Posterior cingulate gyrus (tissue), 11 donors: ENCODE data around the gene TAF1A.
A peak's percentile ranks its signal among the peaks of the same experiment; 100 is the strongest.
"Not testable (repeated sequence)": the region's sequence is repeated elsewhere in the genome, so short reads cannot be mapped to it uniquely, and the experiment has no call there.

Source experiments
- DNase-seq, 10 donors: peaks; one replicate each; pipeline versions ENCODE4 v3.0.0 to v3.0.0-alpha.2; 2020 to 2021; ENCODE audit warnings: mixed read lengths in 3 of 10
- intact Hi-C: fragments of 100-400 bp; cut with DNase I; formaldehyde crosslinking; loops from one replicate; pipeline ENCODE4 v1.15.1; 2023

TAF1A gene

DNA sequence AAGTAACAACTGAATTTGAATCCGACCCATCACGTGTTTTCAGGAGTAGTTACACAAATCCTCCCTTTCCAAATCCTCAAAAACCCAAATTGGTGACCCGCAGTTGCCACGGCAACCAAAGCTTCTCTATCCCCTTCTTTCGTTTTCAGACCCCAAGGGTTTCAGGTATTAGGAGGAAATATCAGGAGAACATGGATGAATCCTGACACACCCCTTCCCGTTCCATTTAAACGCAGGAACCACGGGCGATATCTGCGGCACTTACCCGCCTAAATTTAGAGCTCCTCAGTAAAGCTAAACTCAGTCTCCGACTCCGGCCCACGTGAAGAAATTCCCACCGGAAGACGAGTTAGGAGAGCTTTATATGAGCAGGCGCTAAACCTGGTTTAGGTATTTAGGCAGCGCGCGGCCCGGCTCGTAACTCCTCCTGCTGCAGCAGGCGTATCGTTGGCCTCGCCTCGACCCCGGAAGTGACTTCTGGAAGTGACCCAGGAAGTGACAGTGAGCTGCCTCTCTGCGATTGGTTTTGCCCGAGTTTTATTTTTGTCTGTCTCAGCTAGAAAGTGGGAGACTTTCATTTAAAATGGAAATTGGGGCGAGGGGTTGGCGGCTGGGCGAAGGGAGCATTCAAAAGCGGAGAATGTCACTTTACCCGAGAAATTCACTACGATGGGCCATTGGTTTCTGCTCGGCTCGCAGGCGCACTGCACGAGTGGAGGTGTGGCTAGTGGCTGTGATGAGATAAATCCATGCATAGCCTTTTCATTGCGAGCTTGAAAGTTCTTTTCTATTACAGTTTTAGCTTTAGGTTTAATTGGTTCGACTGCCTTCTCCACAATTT, at the start of gene TAF1A:
Gene TAF1A, minus strand, starts transcription at position 472 of the 841 bp plus-strand sequence.
- DNase-seq, result peak; percentile 77 to 97 (median 85)
- intact Hi-C loops, result loop anchor here (2.0 kb wide), 1 partner anchor 53 kb away; no protein-coding TSS in a partner anchor

DNA sequence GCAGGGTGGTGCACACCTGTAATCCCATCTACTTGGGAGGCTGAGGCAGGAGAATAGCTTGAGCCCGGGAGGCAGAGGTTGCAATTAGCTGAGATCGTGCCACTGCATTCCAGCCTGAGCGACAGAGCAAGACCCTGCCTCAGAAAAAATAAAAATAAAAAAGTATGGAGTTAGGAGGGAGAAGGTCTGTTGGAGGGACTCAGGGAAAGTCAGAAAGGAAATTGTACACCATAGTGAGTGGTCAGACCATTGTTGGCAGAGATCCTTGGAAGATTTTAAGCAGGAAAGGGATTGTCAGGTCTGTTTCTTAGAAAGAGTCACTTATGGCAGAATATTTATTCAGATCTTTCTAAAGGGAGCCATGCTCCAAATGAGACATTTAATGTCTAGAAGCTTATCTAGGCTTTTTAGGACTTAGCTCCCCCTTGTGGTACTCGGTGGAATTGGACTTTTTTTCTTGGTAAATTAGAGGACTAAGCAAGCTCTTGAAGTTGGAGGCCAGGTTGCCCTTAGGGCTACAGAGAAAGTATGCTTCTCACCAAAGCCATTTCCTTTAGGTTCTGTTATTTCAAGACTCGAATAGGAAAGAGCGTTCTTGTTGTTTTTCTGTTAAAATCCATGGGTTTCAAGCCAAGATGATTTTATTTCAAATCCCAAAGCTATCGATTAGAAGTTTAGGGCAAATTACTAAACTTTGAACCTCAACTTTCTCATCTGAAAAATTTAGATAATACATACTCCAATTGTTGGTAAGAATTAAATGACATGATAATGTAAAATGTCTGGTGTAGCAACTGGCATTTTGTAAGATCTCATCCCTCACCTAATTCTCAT, 44.7 kb upstream of the TAF1A start:
- intact Hi-C loops, result loop anchor here (1.0 kb wide), 1 partner anchor 169 kb away; no protein-coding TSS in a partner anchor
- peak in 2 of 10 donors; percentile 19 to 57 for DNase-seq

DNA sequence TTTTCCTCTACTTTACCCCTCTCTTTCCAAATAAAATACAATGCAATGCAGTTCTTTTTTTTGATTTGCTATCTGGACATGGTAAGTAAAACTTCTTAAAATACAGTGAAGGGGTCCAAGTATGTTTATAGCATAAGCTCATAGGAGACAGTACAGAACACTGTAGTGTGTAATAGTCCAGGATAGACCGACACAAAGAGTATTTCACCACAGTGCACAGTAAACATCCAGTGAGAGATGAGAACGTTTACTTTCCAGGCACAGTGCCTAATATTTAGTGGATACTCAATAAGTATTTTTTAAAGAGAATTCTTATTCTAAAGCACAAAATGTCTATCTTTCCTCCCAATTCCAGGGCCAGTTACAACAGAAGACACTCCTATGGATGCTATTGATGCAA, 43.0 kb upstream of the TAF1A start:
- DNase-seq, result no peak
- intact Hi-C loops, result no loop called here

DNA sequence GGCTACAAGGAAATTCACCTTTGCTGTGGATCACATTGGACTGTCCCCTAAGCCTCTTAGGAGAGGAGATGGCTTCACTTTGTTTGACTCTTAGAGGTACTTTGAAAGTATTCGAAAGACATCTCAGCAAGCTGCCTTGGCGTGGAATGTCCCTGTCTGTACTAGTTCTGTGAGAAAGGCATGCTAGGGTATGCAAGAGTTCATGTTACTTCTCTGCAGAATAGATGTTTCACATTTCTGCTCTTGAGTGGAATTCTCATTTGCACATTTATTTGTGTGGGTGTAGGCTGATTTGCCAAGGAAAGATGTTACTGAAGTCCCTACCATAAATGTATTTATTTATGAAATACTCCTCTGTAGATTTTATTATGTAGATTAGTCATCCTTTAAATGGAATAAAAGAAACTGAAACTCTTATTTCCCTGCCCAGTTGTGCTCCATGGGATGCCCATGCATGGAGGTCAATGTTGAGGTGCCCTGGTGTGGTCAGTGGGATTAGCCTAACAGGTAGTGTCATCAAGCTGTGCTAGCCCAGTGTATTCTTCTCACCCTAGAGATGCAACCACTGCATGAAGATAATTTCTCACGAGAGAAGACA, 42.0 kb upstream of the TAF1A start:
- intact Hi-C loops, result no loop called here
- DNase-seq, result no peak

DNA sequence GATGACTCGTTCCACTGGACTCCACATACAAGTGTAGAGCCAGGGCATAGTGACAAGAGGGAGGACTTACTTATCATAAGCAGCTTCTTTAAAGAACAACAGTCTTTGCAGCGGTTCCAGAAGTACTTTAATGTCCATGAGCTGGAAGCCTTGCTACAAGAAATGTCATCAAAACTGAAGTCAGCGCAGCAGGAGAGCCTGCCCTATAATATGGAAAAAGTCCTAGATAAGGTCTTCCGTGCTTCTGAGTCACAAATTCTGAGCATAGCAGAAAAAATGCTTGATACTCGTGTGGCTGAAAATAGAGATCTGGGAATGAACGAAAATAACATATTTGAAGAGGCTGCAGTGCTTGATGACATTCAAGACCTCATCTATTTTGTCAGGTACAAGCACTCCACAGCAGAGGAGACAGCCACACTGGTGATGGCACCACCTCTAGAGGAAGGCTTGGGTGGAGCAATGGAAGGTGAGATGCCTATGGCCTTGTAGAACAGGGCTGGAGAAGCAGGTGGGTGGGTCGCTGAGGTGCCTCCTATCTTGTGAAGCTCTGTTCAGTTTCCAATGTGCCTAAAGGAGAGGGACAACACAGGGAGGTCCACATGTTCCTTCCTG, 40.3 kb upstream of the TAF1A start:
- no peak for DNase-seq
- intact Hi-C loops, result no loop called here

DNA sequence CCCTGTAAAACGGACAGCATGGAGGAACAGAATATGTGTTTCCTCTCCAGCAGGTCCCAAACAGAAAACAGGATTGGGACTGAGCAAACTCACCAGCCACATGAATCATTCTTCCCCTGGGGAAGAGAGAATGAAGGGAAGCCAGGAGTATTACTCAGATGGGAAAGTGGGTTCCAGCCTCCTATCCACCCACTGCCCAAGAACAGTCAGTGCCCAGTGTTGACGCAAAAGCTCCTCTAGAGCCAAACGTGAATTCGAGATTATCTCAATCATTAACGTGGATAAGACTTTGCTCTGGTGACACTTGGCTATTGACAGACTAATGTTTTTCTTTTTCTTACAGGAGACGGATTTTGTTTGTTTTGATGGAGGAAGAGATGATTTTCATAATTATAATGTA, 37.5 kb upstream of the TAF1A start:
- intact Hi-C loops, result no loop called here
- peak in 2 of 10 donors; percentile 24 to 73 for DNase-seq

DNA sequence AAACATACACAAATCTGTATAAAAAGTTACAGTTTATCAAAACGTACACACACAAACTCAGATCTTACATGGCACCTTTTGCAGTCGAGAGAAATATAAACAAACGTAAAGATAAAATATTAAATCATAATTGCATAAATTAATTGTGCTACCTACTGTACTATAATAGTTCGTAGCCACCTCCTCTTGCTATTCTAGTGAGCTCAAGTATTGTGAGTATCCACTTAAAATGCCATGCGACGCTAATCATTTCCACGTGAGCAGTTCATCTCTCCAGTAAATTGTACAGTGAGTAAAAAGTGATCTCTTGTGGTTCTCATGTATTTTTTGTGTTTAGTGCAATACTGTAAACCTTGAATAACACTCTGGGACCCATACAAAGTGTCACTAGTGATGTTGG, 34.5 kb upstream of the TAF1A start:
- DNase-seq, result no peak
- intact Hi-C loops, result no loop called here

DNA sequence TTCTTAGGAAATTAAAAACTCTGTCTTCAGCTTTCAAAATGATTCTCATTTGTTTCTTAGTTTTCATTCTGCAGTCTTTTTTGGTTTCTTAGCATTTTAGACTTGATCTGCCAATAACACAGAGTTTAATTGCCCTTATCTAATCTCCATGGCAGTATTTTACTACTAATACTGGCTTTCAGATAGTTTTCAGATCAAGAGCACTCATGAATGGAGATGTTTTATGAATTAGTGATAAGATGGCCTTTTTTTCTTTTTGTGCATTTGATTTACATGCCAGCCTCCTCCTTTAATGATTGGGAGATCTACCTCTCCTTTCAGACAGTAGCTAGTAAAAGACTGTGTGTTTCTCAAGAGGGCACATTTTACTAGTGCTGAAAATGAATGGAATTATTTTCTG, 33.7 kb upstream of the TAF1A start:
- intact Hi-C loops, result no loop called here
- DNase-seq, result no peak

DNA sequence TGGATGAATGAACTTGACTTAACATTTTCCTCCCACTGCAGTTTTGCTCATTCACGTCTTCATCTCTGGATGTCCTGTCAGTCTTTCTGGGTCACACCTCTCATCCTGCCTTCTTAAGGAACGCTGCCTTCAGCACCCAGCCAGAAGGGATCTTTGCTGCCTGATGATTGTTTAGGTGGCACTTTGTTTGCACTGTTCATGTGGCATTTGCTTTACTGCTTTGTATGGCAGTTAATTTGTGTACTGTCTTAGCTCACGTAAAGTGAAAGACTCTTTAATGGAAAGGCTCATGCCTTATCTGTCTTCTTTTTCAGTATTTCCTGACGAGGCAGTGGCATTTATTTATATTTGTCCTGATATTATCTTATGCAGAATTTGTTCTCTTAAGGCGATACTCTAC, 33.0 kb upstream of the TAF1A start:
- intact Hi-C loops, result no loop called here
- DNase-seq, result no peak

DNA sequence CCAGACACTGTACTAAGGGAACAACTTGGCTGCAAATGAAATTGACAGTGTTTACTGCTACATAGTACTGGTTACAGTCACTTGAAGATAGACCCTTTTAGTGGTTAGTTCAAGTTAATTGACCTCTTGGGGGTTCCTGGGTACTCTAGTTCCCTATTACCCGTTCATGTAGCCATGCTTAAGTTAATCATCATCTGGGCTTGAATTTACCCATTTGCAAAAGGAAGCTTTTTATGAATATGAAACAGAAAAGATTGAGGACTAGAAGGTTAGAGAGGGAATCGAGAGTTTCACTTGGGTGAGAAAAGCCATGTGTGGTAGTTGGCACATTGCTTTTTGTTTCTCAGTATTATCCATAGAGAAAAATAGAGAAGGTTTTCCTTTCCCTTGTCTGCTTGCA, 30.8 kb upstream of the TAF1A start:
- intact Hi-C loops, result loop anchor here (2.0 kb wide), 1 partner anchor 90 kb away; no protein-coding TSS in a partner anchor
- no peak for DNase-seq

DNA sequence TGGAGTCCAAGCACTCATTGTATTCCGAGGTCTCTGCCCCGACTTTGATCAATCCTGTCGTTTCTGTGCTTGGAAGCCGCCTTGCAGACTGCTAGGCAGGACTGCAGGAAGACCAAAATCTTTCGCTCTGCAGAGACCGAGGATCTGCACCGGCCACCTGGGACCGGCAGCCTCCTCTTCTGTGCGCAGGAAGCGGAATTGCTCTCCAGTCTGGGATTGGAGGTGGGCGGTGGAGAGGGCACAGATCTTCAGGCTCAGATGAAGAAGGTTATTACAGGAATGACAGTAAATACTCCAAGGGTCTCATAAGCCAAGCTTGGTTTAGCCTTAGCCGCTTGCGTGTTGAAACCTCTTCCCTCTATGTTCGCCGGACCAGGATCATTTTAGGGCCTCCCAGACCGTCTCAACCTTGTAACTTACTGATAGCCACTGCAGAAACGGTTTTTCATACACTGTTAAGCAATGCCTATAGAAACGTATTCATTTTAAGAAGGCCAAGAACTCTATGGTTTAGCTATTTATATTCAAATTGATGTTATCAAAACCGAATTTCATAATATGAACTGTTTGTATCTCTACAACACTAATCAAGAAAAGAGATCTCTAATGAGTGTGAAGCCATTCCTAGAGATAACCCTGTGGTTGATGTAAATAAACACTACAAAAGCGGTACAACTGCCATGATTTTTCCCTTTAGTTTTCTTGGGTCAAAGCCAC, 29.3 kb upstream of the TAF1A start:
- peak; percentile 15 to 91 (median 44) for DNase-seq
- intact Hi-C loops, result no loop called here

DNA sequence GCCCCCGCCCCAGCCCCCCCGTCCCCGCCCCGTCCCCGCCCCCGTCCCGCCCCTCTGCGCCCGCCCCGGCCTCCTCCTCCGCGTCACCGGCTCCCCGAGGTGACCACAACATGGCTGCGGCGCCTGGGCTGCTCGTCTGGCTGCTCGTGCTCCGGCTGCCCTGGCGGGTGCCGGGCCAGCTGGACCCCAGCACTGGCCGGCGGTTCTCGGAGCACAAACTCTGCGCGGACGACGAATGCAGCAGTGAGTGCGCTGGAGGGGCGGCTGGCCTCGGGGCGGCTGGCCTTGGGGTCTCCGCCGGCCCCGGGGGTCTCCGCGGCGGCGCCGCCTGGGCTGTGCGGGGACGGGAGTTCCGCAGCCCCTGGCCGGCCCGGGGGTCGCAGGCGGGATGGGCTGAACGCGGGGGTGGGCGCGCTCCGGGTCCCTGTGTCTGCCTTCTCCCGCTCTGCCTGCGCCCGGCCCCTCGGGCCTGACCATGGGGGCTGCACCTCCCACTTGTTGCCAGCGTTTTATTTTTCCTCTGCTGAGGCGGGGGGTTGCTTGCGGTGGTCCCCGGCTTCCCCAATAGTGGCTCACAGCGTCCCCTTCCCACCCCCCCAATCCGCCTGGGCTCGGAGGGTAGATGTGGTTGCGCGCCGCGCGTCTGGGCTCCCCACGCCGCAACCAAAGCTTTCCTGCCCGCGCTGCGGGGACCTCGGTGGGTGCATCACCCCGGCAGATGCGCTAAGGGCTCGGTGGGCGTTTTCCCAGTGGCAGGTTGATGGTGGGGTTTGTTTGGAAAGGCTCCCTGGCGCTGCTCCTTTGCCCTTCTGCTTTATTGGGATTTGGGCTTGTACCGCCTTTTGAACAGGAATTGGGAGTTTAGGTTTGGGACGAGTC, 28.5 kb upstream of the TAF1A start, which contains the start of gene MIA3:
Gene MIA3, plus strand, starts transcription at position 97 of the 879 bp plus-strand sequence. Its CDS starts 14 bp downstream, at position 111.
- DNase-seq, result peak; percentile 71 to 97 (median 81)
- intact Hi-C loops, result no loop called here

DNA sequence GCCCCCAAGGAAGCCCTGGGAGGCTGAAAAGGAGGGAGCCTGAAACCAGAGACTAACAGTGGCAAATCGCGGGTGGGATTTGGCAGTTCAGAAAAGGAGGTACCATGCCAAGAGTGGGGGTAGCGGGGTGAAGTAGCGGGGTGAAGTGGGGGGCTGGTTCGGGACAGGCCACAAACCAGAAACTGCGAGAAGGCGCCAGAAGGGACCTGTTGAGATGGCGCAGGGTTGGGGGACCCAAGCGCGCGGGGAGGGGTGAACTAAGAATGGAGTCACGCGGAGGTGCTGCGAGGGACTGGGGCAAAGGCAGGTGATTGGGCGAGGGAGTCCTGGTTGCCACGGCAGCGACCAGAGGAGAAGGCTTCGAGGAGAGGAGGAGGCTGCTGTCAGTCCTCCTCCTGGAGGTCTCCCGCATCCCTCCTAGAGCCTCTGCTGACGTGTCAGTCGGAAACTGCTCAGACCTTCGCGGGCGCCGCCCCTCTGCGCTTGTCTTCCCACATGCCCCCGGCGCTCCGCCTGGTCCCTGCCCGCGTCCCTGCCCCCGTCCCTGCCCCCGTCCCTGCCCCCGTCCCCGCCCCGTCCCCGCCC, 27.7 kb upstream of the TAF1A start:
- peak; percentile 74 to 99 (median 90) for DNase-seq
- intact Hi-C loops, result no loop called here

DNA sequence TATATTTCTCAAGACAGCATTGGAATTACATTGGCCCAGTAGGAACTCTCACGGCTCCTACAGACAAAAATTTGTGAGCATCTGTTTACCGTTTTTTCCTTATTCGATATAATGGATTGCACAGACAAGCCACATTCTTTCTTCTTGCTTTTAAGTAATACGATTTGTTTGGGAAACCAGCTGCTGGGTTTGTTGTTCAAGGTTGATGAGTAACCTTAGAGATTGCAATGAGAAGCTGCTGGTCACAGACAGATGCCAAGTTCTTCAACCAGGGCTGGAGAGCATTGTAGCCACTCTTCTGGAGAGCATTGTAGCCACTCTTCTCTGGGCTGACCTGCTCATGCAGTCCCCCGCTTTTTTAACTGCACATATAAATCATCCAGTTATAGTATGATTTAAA, 26.8 kb upstream of the TAF1A start:
- no peak for DNase-seq
- intact Hi-C loops, result no loop called here

DNA sequence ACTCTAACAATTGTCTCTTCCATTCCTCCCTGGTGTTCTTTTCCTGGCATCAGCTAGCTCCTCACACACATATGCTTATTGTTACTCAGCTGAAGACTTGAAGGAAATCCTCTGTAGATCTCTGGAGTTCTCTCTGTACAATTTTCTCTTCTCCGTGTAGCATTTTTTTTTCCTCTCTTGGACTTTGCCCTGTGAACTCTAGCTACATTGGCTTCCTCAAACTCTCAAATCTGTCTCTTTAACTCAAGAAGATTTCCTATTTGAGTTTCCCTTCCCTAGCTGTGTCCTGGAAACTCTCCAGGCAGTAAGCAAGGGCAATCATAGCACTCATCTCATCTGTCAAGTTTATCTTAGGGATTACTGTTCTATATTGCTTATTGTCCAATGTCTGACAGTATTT, 23.9 kb upstream of the TAF1A start:
- no peak for DNase-seq
- intact Hi-C loops, result no loop called here

DNA sequence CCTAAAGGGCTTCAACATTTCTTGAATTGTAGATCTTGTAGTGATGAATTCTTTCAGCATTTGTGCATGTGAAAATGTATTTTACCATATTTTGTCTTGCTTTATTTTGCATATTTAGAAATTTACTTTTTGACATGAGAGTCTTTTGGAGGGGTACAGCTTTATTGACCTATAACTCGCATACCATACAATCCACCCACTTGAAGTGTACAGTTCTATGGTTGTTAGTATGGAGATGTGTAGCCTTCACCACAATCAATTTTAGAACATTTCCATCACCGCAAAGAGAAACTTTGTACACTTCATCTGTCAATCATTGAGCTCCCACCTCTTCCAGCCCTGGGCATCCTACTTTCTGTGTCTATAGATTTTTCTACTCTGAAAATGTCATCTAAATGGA, 21.0 kb upstream of the TAF1A start:
- DNase-seq, result no peak
- intact Hi-C loops, result no loop called here

DNA sequence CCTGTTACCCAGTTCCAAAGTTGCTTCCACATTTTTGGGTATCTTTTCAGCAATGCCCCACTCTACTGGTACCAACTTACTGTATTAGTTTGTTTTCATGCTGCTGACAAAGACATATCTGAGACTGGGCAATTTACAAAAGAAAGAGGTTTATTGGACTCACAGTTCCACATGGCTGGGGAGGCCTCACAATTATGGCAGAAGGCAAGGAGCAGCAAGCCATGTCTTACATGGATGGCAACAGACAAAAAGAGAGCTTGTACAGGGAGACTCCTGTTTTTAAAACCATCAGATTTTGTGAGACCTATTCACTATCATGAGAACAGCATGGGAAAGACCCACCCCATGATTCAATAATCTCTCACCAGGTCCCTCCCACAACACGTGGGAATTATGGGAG, 19.4 kb upstream of the TAF1A start:
- DNase-seq, intact Hi-C loops: not testable (repeated sequence)

DNA sequence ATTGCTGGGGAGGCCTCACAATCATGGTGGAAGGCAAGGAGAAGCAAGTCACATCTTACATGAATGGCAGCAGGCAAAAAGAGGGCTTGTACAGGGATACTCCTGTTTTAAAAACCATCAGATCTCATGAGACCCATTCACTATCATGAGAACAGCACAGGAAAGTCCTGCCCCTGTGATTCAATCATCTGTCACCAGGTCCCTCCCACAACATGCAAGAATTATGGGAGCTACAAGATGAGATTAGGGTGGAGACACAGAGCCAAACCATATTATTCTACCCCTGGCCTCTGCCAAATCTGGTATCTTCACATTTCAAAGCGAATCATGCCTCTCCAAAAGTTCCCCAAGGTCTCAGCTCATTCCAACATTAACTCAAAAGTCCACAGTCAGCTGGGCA, 17.0 kb upstream of the TAF1A start:
- no peak for DNase-seq
- intact Hi-C loops, result no loop called here

DNA sequence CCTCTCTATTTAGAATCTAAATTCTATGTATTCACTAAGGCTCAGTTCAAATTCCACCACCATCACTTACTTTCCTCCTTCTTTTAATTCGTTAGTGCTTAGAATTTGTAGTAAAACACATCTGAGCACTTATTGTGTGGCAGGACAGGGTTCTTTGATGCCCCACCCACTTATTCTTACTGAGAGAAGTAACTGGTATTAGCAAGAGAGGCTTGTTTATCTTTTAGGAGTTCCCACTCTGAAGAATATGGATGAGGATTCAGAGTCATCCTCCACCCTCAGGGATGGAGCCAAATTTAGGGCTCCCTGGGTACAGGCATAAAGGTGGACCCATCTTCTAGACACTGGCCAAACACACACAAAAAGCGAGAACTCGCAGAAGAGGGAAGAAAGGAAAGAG, 11.5 kb upstream of the TAF1A start:
- no peak for DNase-seq
- intact Hi-C loops, result no loop called here
